AG04449 (cell line): ENCODE measurements around the gene NGB.

ENCODE experiments used
- CTCF ChIA-PET: fragments of 350-600 bp; formaldehyde crosslinking; extraction: SDS; loops from one replicate; lab custom pipeline; 2021; ENCODE audit warnings: antibody characterized with exemption; lab: Yijun Ruan, JAX
- POLR2A ChIA-PET: fragments of 400-600, 350-600 bp; formaldehyde crosslinking; extraction: SDS; loops from one replicate; lab custom pipeline; 2020; ENCODE audit warnings: antibody characterized with exemption, inconsistent platforms; lab: Yijun Ruan, JAX
- DNase-seq: peaks from one replicate; pipeline ENCODE4 v3.0.0-alpha.2; 2010; ENCODE audit warnings: low read depth, low spot score
- H3K4me3 ChIP-seq: 2 replicates; pipeline ENCODE4 v1.5.1; 2011; ENCODE audit warnings: low read depth, mild to moderate bottlenecking, control low read depth, low read length
- TF ChIP-seq, protein P1 (sequence below): IDR thresholded peaks from one replicate; pipeline ENCODE4 v1.5.1; 2011; ENCODE audit warnings: mild to moderate bottlenecking, moderate library complexity, low read length, control low read depth, inconsistent platforms; ENCODE audit not compliant: insufficient read depth; ENCODE audit errors: missing control alignments

Gene NGB

DNA sequence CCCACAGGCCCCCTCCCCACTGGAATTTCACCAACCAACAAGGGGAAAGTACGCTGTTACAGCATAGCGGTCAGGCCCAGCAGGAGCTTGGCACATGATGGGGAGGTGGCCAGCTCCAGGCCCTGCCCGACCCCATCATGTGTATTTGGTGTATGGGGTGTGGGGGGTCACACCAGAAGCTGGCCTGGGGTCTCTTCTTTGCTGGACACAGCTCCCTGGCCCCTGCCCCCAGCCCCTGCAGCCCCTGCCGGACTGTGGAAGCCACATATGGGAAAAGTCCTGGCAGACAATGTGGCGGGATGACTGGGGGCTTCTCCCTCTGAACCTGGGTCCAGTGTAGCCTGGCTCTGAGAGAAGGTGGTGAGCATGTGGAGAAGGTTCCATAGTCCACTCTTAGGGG, 12.4 kb downstream of the NGB start:
- H3K4me3 ChIP-seq, result no peak overlapping the region
- POLR2A ChIA-PET, result no interaction called here
- TF ChIP-seq, protein P1, sequence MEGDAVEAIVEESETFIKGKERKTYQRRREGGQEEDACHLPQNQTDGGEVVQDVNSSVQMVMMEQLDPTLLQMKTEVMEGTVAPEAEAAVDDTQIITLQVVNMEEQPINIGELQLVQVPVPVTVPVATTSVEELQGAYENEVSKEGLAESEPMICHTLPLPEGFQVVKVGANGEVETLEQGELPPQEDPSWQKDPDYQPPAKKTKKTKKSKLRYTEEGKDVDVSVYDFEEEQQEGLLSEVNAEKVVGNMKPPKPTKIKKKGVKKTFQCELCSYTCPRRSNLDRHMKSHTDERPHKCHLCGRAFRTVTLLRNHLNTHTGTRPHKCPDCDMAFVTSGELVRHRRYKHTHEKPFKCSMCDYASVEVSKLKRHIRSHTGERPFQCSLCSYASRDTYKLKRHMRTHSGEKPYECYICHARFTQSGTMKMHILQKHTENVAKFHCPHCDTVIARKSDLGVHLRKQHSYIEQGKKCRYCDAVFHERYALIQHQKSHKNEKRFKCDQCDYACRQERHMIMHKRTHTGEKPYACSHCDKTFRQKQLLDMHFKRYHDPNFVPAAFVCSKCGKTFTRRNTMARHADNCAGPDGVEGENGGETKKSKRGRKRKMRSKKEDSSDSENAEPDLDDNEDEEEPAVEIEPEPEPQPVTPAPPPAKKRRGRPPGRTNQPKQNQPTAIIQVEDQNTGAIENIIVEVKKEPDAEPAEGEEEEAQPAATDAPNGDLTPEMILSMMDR, result no peak
- CTCF ChIA-PET, result no interaction called here
- DNase-seq, result no peak

DNA sequence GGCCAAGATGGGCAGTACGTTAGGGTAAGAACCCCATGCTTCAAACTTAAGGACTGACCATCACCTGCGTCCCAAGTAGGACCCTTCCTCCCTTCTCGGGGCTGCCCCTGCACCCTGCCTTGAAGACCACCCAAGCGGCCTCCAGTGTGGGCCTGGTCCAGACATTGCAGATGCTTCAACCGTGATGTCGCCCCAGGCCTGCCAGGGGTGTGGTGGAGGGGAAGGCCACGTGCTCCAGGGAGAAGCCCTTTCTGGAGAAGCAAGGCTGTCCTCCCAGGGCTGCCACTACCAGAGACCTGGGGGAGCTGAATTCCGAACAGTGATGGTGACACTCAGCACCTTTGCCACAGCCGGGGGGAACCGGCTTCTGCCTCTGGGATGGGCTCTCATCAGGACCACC, 13.3 kb downstream of the NGB start:
- POLR2A ChIA-PET, result no interaction called here
- no peak for DNase-seq
- TF ChIP-seq, protein P1, result no peak
- H3K4me3 ChIP-seq, result no peak overlapping the region
- CTCF ChIA-PET, result no interaction called here

DNA sequence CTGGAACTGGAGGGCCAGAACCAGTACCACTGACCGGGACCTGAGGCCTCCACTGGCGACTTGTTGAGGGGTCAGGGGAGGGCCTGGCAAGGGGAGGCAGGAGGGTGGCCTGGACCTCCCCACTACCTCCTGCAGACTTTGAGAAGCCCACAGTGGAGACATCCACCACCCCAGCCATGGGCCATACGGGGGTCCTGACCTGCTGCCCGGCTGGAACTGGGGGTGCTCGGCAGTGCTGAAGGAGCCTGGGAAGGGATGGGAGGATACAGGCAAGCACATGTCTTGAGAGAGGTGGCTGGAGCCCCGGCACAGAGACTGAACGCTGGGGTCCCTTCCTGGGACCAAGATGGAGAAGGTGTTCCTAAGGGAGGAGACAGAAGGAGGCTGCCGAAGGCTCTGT, 14.3 kb downstream of the NGB start:
- POLR2A ChIA-PET, result no interaction called here
- TF ChIP-seq, protein P1, result no peak
- no peak overlapping the region for H3K4me3 ChIP-seq
- no peak for DNase-seq
- CTCF ChIA-PET, result no interaction called here

DNA sequence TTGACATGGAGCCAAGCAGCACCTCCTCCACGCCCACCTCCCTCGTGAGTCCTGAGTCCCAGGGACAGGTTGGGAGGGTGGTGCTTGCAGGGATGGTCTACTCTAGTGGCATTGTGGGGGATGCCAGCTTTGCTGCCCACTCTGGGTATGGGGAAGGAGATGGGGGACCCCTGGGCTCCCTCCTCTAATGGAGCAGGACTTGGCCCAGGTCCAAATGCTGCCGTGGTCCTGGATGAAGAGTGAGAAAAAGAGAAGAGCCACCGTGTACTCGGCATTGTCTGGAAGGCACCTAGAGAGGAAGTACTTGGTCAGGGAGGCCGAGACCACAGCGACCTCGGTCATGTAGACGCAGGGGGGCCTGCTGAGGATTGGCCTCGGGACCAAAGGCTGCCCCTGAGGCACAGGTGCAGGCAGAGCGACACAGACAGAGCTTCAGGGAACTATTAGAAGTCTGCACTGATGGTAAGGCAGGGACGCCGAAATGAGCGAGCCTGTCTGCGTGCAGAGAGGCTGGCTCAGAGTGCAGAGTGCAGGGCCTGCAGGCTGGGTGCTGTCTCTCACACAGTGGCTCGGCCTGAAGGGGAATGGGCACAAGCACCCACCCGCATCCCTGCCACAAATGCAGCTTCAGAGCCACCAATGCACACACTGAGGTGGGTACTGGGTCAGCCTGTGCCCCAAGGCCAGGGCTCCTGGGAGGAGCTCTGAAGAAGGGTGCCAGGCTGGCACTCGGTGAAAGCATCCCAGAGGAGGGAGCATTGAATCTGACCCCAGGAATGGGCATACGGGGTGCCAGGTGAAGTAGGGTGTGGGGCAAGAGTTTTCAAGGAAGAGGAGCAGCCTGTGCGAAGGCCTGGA, 17.4 kb downstream of the NGB start:
- CTCF ChIA-PET, result no interaction called here
- no peak overlapping the region for H3K4me3 ChIP-seq
- POLR2A ChIA-PET, result no interaction called here
- TF ChIP-seq, protein P1, result no peak
- no peak for DNase-seq

DNA sequence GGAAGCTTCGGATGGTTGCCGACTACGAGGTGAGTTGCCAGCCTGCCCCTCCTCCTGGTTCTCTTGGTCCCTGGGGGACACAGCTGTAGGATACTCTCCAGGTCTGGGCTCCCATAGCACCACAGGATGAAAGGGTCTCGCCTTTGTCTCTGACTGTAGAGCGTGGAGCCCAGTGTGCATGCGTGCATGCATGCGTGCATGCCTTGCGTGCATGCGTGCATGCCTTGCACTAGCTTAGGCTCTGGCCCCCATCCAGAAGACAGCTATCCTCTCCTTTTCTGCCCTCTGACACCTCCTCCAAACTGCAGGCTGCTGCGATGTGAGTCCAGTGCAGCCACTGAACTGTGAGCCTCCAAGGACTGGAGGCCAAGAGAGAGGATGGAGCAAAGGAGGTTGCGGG, 19.1 kb downstream of the NGB start:
- TF ChIP-seq, protein P1, result no peak
- CTCF ChIA-PET, result no interaction called here
- no peak overlapping the region for H3K4me3 ChIP-seq
- DNase-seq, result no peak
- POLR2A ChIA-PET, result no interaction called here

DNA sequence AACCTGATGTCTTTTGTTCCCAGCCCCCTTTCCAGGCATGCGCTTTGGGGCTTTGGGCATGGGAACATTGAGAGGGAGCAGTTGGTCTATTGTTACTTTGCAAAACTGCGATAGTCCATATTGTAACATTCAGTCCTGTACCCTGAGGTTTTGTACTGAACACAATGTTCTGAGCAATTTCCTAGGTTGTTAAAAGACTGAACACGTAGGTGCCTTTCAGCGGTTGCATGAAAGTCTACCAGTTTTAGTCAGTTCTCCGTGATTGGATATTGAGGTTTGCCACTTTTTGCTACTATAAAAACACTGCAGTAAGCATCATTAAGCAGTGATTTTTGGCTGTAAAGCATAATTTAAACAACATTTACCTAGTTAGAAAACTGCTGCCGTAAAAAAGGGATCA, 20.1 kb downstream of the NGB start:
- no peak for DNase-seq
- POLR2A ChIA-PET, result no interaction called here
- CTCF ChIA-PET, result no interaction called here
- no peak overlapping the region for H3K4me3 ChIP-seq
- TF ChIP-seq, protein P1, result no peak
